Type B pancreatic cell (in vitro differentiated cells): ENCODE results near the gene ANKS1A. TPM values are rescaled to one million over a fixed set of nuclear protein-coding genes. Genes with fewer than 3 reads are reported as not detected.

Experiments
- DNase-seq: peaks from one replicate; pipeline ENCODE4 v3.0.0; 2021; ENCODE audit warnings: mixed read lengths; ENCODE audit not compliant: unreplicated experiment; ENCODE audit errors: extremely low spot score
- H3K27ac Mint-ChIP-seq: 2 replicates; pipeline ENCODE4 v1.8.0; 2021; ENCODE audit warnings: mild to moderate bottlenecking, mixed read lengths
- H3K27me3 Mint-ChIP-seq: 2 replicates; pipeline ENCODE4 v1.8.0; 2021; ENCODE audit warnings: mixed read lengths
- H3K36me3 Mint-ChIP-seq: 2 replicates; pipeline ENCODE4 v1.8.0; 2021; ENCODE audit warnings: mixed read lengths
- H3K4me1 Mint-ChIP-seq: one replicate; pipeline ENCODE4 v1.8.0; 2021; ENCODE audit warnings: mixed read lengths; ENCODE audit not compliant: unreplicated experiment
- H3K4me3 Mint-ChIP-seq: 2 replicates; pipeline ENCODE4 v1.8.0; 2021; ENCODE audit warnings: mild to moderate bottlenecking, mixed read lengths
- H3K9me3 Mint-ChIP-seq: 2 replicates; pipeline ENCODE4 v1.8.0; 2021; ENCODE audit warnings: mixed read lengths
- total RNA-seq: library from RNA; stranded (reverse); gene quantifications from 2 replicates; pipeline ENCODE4 v1.2.1, GENCODE V29; 2021; ENCODE audit warnings: low replicate concordance
- TF ChIP-seq, protein P1 (sequence below): fragments of 200-600 bp; sonication (generic); conservative IDR thresholded peaks from 2 replicates; pipeline ENCODE4 v1.5.0; 2021; ENCODE audit warnings: antibody characterized with exemption, mild to moderate bottlenecking

Gene ANKS1A
- total RNA-seq, 1 donor from 2014 or later, result 28.0 TPM

DNA sequence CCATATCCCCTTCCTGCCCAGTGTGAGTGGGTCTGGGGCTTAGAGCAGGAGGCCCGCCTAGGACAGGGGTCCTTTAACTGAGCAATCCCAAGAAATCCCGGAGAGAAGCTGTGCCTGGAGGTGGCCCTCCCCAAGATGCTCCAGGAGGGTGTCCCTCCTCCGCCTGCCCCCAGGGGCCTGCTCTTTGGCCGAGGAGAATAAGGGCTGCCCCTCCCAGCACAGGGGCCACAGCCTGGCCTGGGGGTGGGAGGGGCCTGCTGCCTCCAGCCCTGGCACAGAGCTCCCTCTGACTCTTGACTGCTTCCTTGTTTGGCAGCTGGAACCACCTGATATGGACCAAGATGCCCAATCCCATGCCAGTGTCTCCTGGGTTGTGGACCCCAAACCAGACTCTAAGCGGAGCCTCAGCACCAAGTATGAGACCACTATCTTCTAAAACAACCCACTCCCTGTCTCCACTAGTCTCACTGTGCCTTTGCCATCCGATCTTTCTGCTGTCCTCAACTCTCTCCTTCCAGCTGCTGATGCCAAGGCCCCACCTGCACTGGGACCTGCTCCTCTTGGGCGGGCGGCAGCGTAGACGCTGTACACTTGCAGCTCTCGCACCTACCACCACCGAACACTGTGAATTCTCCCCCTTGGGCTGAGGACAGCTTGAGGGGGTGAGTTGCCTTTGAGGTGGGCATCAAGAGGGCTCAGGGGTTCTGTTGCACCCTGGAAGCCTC, 197.7 kb downstream of the ANKS1A start:
- TF ChIP-seq, protein P1, sequence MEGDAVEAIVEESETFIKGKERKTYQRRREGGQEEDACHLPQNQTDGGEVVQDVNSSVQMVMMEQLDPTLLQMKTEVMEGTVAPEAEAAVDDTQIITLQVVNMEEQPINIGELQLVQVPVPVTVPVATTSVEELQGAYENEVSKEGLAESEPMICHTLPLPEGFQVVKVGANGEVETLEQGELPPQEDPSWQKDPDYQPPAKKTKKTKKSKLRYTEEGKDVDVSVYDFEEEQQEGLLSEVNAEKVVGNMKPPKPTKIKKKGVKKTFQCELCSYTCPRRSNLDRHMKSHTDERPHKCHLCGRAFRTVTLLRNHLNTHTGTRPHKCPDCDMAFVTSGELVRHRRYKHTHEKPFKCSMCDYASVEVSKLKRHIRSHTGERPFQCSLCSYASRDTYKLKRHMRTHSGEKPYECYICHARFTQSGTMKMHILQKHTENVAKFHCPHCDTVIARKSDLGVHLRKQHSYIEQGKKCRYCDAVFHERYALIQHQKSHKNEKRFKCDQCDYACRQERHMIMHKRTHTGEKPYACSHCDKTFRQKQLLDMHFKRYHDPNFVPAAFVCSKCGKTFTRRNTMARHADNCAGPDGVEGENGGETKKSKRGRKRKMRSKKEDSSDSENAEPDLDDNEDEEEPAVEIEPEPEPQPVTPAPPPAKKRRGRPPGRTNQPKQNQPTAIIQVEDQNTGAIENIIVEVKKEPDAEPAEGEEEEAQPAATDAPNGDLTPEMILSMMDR, result no peak
- DNase-seq, result peak; percentile 58
- H3K4me1 Mint-ChIP-seq, result no peaks in the 10 kb centered on the region
- H3K27ac Mint-ChIP-seq, result no peak overlapping the region
- no peak overlapping the region for H3K4me3 Mint-ChIP-seq
- H3K36me3 Mint-ChIP-seq, result peaks cover 11% of the 10 kb centered on the region
- no peaks in the 10 kb centered on the region for H3K9me3 Mint-ChIP-seq
- H3K27me3 Mint-ChIP-seq, result no peaks in the 10 kb centered on the region

- peaks cover 8% of the 10 kb centered on the region for H3K36me3 Mint-ChIP-seq
- H3K27ac Mint-ChIP-seq, result no peak overlapping the region
- DNase-seq, result peak; percentile 59
- TF ChIP-seq, protein P1, result no peak
- H3K4me1 Mint-ChIP-seq, result peaks cover 6% of the 10 kb centered on the region
- no peaks in the 10 kb centered on the region for H3K27me3 Mint-ChIP-seq
- H3K9me3 Mint-ChIP-seq, result no peaks in the 10 kb centered on the region
- H3K4me3 Mint-ChIP-seq, result no peak overlapping the region
Observed at GRCh38 chr6:35087361-35088280, 198.6 kb downstream of the ANKS1A start.

DNA sequence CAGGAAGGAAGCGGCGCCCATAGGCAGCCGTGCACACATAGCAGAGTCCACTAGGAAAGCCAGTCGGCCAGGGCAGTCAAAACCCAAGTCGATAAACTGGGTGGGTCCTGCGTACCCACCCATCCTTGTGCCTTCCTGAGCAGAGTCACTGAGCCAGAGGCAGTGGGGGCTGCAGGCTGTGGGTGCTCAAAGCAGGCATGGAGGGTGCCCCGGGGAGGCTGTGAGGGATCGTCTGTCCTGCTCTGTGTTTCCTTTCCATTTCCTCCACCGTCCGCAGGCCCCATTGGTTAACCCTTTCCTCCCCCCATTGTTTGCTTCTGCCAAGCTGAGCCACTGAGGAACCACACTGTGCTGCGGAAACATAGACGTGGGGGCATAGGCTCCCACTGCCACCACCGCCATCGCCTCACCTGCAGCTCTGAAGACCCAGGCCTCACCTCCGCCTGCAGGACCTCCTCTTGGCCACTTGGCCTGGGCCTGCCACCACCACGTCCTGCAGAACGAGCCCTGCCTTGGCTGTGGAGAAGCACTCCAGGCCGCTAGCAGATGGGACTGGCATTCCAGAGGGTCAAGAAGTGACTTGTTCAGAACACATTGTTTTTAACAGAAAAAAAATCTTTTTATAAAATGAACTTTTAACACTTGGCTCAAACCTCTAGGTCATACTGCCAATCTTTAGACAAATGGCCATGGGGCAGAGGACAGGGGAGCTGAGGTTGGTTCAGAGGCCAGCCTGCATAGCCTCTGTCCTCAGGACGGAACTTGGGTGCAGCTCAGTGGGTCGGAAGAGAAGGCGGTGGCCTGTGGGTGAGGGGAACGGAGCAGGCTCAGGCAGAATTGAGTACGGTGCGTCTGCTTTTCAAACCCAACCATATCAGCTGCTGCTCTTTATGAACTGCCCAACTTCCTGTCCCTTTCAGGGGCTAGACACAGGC, 199.5 kb downstream of the ANKS1A start:
- Mint-ChIP-seq H3K9me3 (no peaks in the 10 kb centered on the region), H3K36me3 (peaks cover 8% of the 10 kb centered on the region), H3K27ac (no peak overlapping the region), H3K27me3 (no peaks in the 10 kb centered on the region), H3K4me3 (no peak overlapping the region), H3K4me1 (peaks cover 13% of the 10 kb centered on the region)
- TF ChIP-seq, protein P1, result no peak
- DNase-seq, result peak; percentile 54

DNA sequence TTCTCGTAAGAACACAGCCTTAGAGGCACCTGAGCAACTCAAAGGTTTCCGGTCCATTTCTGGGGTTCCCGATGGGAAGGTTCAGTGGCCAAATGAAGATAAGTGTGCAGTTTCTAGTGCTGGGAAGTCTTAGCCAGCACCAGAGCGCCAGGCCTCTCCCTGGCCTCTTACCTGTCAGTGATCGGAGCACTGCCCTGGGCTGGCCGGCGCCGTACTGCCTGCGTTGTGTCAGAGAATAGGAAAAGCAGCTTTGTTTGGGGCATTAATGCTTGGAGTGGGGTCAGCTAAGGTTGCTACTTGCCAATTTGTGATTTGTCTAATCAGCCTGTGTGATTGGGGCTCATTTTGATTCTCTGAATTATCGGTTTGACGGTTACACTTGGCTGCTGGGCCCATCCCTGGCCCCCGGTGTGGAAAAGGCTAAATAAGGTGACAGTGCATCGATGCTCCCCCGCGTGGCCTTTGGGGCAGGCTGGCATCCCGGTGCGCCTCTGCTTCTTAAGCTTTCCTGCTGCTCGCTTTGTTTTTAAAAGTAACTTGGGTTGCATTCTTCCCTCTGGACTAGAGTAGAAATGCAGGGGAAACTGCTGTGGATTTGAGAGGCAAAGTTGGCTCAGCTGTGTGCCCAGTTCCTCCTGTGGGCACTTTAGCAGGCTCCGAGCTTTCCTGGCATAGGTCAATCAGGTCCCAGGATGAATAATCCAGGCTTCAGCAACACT, 200.3 kb downstream of the ANKS1A start:
- TF ChIP-seq, protein P1, result no peak
- no peak for DNase-seq
- Mint-ChIP-seq H3K27me3 (no peaks in the 10 kb centered on the region), H3K36me3 (peaks cover 8% of the 10 kb centered on the region), H3K4me1 (peaks cover 22% of the 10 kb centered on the region), H3K4me3 (no peak overlapping the region), H3K27ac (no peak overlapping the region), H3K9me3 (no peaks in the 10 kb centered on the region)
